BJ (cell line): Measurements from ENCODE around the gene RPRD1A. TPM values are rescaled to one million over a fixed set of nuclear protein-coding genes. Genes with fewer than 3 reads are reported as not detected.
"Not testable (repeated sequence)": the region's sequence is repeated elsewhere in the genome, so short reads cannot be mapped to it uniquely, and the experiment has no call there.

Experiments
- CTCF ChIA-PET: fragments of 350-600 bp; formaldehyde crosslinking; extraction: SDS; loops from one replicate; lab custom pipeline; 2021; ENCODE audit warnings: antibody characterized with exemption, inconsistent platforms; lab: Yijun Ruan, JAX
- POLR2A ChIA-PET: fragments of 300-600 bp; sonication (Branson Sonifier 250); formaldehyde crosslinking; extraction: SDS; loops from one replicate; lab custom pipeline; 2021; ENCODE audit warnings: antibody characterized with exemption; lab: Charles Lee
- DNase-seq: peaks from one replicate; pipeline ENCODE4 v3.0.0-alpha.2; 2011; ENCODE audit warnings: low read depth
- H3K27me3 ChIP-seq: 2 replicates; pipeline ENCODE4 v1.6.0; 2011; ENCODE audit warnings: low read length; ENCODE audit not compliant: control insufficient read depth, insufficient read depth
- H3K36me3 ChIP-seq: 2 replicates; pipeline ENCODE4 v1.5.1; 2011; ENCODE audit warnings: low read length; ENCODE audit not compliant: control insufficient read depth, insufficient read depth
- H3K4me3 ChIP-seq: 2 replicates; pipeline ENCODE4 v1.5.1; 2011; ENCODE audit warnings: low read depth, mild to moderate bottlenecking, control low read depth, low read length
- CTCF ChIP-seq: IDR thresholded peaks from 2 replicates; pipeline ENCODE4 v1.5.1; 2011; ENCODE audit warnings: low read depth, mild to moderate bottlenecking, control low read depth, inconsistent platforms, low read length, moderate library complexity; ENCODE audit not compliant: insufficient read depth
- polyA plus RNA-seq: library from polyadenylated mRNA; depleted of rRNA; stranded (reverse); fragments of >200 nt; gene quantifications from 2 replicates; pipeline ENCODE4 v1.2.3, GENCODE V29; 2011

Gene RPRD1A
- polyA plus RNA-seq, 1 experiment, result 21.9 TPM

- H3K36me3 ChIP-seq, result no peaks in the 10 kb centered on the region
- POLR2A ChIA-PET, result no interaction called here
- DNase-seq, result no peak
- no peaks in the 10 kb centered on the region for H3K27me3 ChIP-seq
- CTCF ChIA-PET, result interaction anchor here (1.2 to 1.4 kb wide), 2 partner anchors 17 to 38 kb away, joined by 3 read pairs; no protein-coding TSS in a partner anchor
- no peak overlapping the region for H3K4me3 ChIP-seq
- TF ChIP-seq CTCF, result no peak
These were observed 21.6 kb upstream of the RPRD1A start for GRCh38 chr18:36089001-36089400.

GRCh38 chr18:36088256-36088655, 20.9 kb upstream of the RPRD1A start:
- CTCF ChIA-PET, result interaction anchor here (1.2 to 1.4 kb wide), 2 partner anchors 18 to 38 kb away, joined by 3 read pairs; no protein-coding TSS in a partner anchor

GRCh38 chr18:36086186-36086585, 18.8 kb upstream of the RPRD1A start:
- CTCF ChIA-PET, result interaction anchor here (1.0 to 1.4 kb wide), 3 partner anchors 9 to 198 kb away, joined by 3 to 9 read pairs (median 3); no protein-coding TSS in a partner anchor
- DNase-seq, result no peak
- no peak overlapping the region for H3K4me3 ChIP-seq
- no peaks in the 10 kb centered on the region for H3K27me3 ChIP-seq
- POLR2A ChIA-PET, result no interaction called here
- no peaks in the 10 kb centered on the region for H3K36me3 ChIP-seq
- TF ChIP-seq CTCF, result no peak

More at GRCh38 chr18:36088256-36088655, 20.9 kb upstream of the RPRD1A start:
- Histone ChIP-seq H3K4me3 (no peak overlapping the region), H3K36me3 (no peaks in the 10 kb centered on the region), H3K27me3 (no peaks in the 10 kb centered on the region)
- DNase-seq, result no peak
- no peak for TF ChIP-seq CTCF
- POLR2A ChIA-PET, result no interaction called here

GRCh38 chr18:36085195-36085594, 17.8 kb upstream of the RPRD1A start:
- POLR2A ChIA-PET, result no interaction called here
- no peak for TF ChIP-seq CTCF
- Histone ChIP-seq H3K4me3 (no peak overlapping the region), H3K36me3 (no peaks in the 10 kb centered on the region), H3K27me3 (no peaks in the 10 kb centered on the region)
- CTCF ChIA-PET, result interaction anchor here (1.1 to 1.4 kb wide), 3 partner anchors 10 to 67 kb away, joined by 3 to 9 read pairs (median 4); no protein-coding TSS in a partner anchor
- no peak for DNase-seq

- Histone ChIP-seq H3K4me3 (no peak overlapping the region), H3K36me3 (no peaks in the 10 kb centered on the region), H3K27me3 (no peaks in the 10 kb centered on the region)
- POLR2A ChIA-PET, result no interaction called here
- DNase-seq, result no peak
- no peak for TF ChIP-seq CTCF
- CTCF ChIA-PET, result no interaction called here
These were observed 16.4 kb upstream of the RPRD1A start for GRCh38 chr18:36083729-36084128.

- H3K4me3 ChIP-seq, H3K27me3 ChIP-seq, H3K36me3 ChIP-seq, DNase-seq, POLR2A ChIA-PET: not testable (repeated sequence)
- CTCF ChIA-PET, result interaction anchor here (1.4 kb wide), 1 partner anchor 54 kb away, joined by 3 read pairs; no protein-coding TSS in a partner anchor
These were observed 13.8 kb upstream of the RPRD1A start for GRCh38 chr18:36081118-36081517.
